Karpas-422 (cell line): ENCODE results near the gene CPLANE2. TPM values are rescaled to one million over a fixed set of nuclear protein-coding genes. Genes with fewer than 3 reads are reported as not detected.

Experiments
- DNase-seq: peaks from one replicate; pipeline ENCODE4 v3.0.0-alpha.2; 2015
- H2AFZ ChIP-seq: fragments of 200-600 bp; sonication (generic); 2 replicates; pipeline ENCODE4 v1.6.1; 2014; ENCODE audit warnings: antibody characterized with exemption, low read length, mixed read lengths
- H3K27ac ChIP-seq: fragments of 200-600 bp; sonication (generic); 2 replicates; pipeline ENCODE4 v1.5.1; 2014; ENCODE audit warnings: mild to moderate bottlenecking, low read length, moderate library complexity
- H3K27me3 ChIP-seq: fragments of 200-600 bp; sonication (generic); 2 replicates; pipeline ENCODE4 v1.6.1; 2014; ENCODE audit warnings: low read length, mixed read lengths
- H3K36me3 ChIP-seq: fragments of 200-600 bp; sonication (generic); 2 replicates; pipeline ENCODE4 v1.6.1; 2014; ENCODE audit warnings: low read length, mixed read lengths; ENCODE audit not compliant: insufficient read depth
- H3K4me1 ChIP-seq: fragments of 200-600 bp; sonication (generic); 2 replicates; pipeline ENCODE4 v1.6.1; 2014; ENCODE audit warnings: mild to moderate bottlenecking, low read length, mixed read lengths
- H3K4me2 ChIP-seq: fragments of 200-600 bp; sonication (generic); 2 replicates; pipeline ENCODE4 v1.6.1; 2014; ENCODE audit warnings: low read length, low read depth, mild to moderate bottlenecking; ENCODE audit not compliant: poor library complexity, severe bottlenecking
- H3K4me3 ChIP-seq: fragments of 200-600 bp; sonication (generic); 2 replicates; pipeline ENCODE4 v1.5.1; 2014; ENCODE audit warnings: mild to moderate bottlenecking, antibody characterized with exemption, low read length, mixed read lengths
- H3K79me2 ChIP-seq: fragments of 200-600 bp; sonication (generic); 2 replicates; pipeline ENCODE4 v1.6.1; 2014; ENCODE audit warnings: mild to moderate bottlenecking, low read length, mixed read lengths
- H3K9ac ChIP-seq: fragments of 200-600 bp; sonication (generic); 2 replicates; pipeline ENCODE4 v1.6.0; 2014; ENCODE audit warnings: low read length
- H3K9me2 ChIP-seq: fragments of 200-600 bp; sonication (generic), shearing (Covaris generic); replicated peaks from 2 replicates; pipeline ENCODE4 v1.6.0; 2014; ENCODE audit warnings: mild to moderate bottlenecking, low read length, moderate library complexity; ENCODE audit not compliant: insufficient read depth
- H3K9me3 ChIP-seq: fragments of 300-700, 200-600 bp; sonication (generic); 2 replicates; pipeline ENCODE4 v1.6.1; 2014; ENCODE audit warnings: low read length, mixed read lengths
- H4K20me1 ChIP-seq: fragments of 200-600 bp; sonication (generic); 2 replicates; pipeline ENCODE4 v1.6.1; 2014; ENCODE audit warnings: mild to moderate bottlenecking, antibody characterized with exemption, low read length, low read depth; ENCODE audit not compliant: insufficient read depth
- total RNA-seq: library from RNA; depleted of rRNA; stranded (reverse); fragments of >200 nt; shearing (Covaris generic); gene quantifications from 2 replicates; pipeline ENCODE4 v1.2.3, GENCODE V29; 2014; ENCODE audit warnings: low replicate concordance

CPLANE2 gene
- total RNA-seq, 1 experiment from 2014 or later: 2.6 TPM

DNA sequence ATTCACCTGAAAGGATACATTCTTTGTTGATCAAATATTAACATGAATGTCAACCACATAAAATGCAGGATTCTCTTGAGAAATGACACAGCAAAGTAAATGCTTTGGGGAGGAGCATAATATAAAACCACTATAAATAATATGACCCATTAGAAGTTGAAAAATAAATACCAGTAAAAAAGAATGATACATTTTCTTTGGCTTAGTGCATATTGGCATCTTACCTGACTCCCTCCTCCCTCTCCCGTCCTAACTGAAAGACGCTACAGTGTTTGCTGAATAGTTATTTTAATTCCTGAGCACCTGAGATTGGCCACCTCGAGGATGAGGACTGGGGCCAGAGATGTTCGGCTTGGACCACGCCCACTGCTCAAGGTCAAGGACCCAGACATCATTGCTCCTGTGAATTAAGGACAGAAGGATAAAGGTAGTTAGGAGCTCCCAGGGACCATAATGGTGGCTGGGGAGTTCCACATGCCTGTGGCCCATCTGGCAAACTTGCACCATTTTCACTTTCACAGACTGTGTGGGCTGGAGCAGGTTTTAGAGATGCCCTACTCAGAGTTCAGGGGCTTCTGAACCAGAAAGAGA, 16.4 kb upstream of the CPLANE2 start:
- Histone ChIP-seq H3K4me3 (no peak overlapping the region), H3K27me3 (no peaks in the 10 kb centered on the region), H3K27ac (no peak overlapping the region), H3K9me2 (no peaks in the 10 kb centered on the region), H3K9ac (no peak overlapping the region), H3K4me2 (no peak overlapping the region), H3K4me1 (peaks cover 32% of the 10 kb centered on the region), H2AFZ (no peak overlapping the region), H4K20me1 (no peaks in the 10 kb centered on the region), H3K9me3 (no peaks in the 10 kb centered on the region), H3K79me2 (peaks cover 19% of the 10 kb centered on the region), H3K36me3 (0 out of 2 replicates have a peak, but pooled peaks cover 9% of the 10 kb centered on the region)
- no peak for DNase-seq

DNA sequence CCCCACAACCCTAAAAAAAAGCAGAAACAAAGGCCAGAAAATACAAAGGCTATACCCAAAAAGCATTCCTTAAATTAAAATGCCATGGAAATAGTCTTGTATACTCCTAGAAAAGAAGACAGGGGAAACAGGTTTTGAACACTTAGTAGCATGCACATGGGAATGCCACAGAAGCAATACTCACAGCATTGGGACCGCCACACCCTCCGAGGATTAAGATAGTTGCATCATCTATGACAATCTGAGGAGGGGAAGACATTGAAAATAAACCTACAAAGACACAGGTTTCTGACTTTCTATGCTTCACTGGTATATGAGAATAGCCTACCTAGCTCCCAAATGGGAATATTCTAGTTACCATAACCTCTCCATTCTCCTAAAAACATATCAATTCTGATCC, 15.9 kb upstream of the CPLANE2 start:
- H3K27ac ChIP-seq: no peak overlapping the region
- no peak overlapping the region for H3K4me3 ChIP-seq
- H3K4me2 ChIP-seq: no peak overlapping the region
- H3K4me1 ChIP-seq: peaks cover 27% of the 10 kb centered on the region
- no peaks in the 10 kb centered on the region for H3K27me3 ChIP-seq
- no peak for DNase-seq
- 0 out of 2 replicates have a peak, but pooled peaks cover 12% of the 10 kb centered on the region for H3K36me3 ChIP-seq
- no peaks in the 10 kb centered on the region for H3K9me2 ChIP-seq
- H2AFZ ChIP-seq: no peak overlapping the region
- no peaks in the 10 kb centered on the region for H3K9me3 ChIP-seq
- no peak overlapping the region for H3K9ac ChIP-seq
- H4K20me1 ChIP-seq: no peaks in the 10 kb centered on the region
- H3K79me2 ChIP-seq: peaks cover 18% of the 10 kb centered on the region

DNA sequence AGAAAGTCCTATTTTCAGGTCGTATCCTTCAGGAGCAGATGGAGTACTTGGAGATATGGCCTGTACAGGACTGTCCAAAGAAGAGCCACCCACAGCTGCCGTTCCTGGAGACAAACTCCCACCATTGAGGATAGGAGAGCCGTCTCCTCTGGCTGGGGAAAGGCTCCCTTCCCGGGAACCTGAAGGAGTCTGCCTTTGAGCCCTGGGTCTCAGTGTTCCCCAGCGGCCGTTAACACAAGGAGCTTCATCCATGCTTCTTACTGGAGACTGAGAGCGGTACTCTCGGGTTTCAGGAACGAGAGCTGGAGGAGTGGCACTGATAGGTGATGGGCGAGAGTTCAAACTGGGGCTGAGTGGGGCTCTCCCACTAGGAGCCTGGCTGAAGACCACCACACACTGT, 14.4 kb upstream of the CPLANE2 start:
- Histone ChIP-seq H3K27ac (no peak overlapping the region), H3K27me3 (no peaks in the 10 kb centered on the region), H3K4me3 (no peak overlapping the region), H4K20me1 (no peaks in the 10 kb centered on the region), H3K9me2 (no peaks in the 10 kb centered on the region), H3K4me2 (no peak overlapping the region), H3K9ac (no peak overlapping the region), H3K79me2 (peaks cover 6% of the 10 kb centered on the region; the same call in 1 of the 2 replicates), H3K9me3 (no peaks in the 10 kb centered on the region), H3K4me1 (peaks cover 21% of the 10 kb centered on the region), H3K36me3 (peaks cover 16% of the 10 kb centered on the region; the same call in 1 of the 2 replicates), H2AFZ (no peak overlapping the region)
- no peak for DNase-seq

DNA sequence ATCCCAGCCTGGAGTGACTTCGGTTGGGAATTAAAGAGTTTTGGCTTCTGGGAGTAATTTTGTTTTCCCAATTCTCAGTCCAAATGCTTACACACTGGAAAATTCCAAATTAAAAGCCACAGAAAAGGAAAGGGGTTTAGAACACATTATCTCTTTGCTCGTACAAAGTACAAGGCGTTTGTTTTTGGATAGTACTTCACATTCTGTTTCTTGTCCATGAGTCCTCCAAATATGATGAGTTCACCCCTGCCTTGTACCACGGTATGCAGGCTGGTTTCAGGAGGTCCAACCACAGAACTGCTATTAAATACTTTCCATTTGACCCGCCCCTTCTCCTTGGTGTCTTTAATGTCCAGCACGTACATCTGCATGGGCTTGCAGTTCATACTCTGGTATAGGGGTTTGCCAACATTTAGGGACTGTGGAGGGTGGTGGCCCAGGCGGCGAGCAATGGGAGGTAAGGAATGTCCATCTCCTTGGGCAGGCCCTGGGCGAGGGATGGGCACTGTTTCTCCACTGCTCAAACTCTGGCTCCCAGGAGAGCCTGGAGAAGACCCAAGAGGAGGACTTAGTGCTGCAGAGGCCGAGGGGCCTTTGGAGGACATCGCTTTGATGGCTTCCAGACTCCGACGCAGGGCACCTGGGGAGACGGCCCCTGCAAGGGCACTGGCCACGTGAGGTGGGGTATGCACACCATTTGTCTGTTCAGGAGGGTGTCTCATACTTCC, 13.7 kb upstream of the CPLANE2 start:
- DNase-seq: no peak
- Histone ChIP-seq H3K4me3 (no peak overlapping the region), H3K36me3 (peaks cover 14% of the 10 kb centered on the region; the same call in 1 of the 2 replicates)

DNA sequence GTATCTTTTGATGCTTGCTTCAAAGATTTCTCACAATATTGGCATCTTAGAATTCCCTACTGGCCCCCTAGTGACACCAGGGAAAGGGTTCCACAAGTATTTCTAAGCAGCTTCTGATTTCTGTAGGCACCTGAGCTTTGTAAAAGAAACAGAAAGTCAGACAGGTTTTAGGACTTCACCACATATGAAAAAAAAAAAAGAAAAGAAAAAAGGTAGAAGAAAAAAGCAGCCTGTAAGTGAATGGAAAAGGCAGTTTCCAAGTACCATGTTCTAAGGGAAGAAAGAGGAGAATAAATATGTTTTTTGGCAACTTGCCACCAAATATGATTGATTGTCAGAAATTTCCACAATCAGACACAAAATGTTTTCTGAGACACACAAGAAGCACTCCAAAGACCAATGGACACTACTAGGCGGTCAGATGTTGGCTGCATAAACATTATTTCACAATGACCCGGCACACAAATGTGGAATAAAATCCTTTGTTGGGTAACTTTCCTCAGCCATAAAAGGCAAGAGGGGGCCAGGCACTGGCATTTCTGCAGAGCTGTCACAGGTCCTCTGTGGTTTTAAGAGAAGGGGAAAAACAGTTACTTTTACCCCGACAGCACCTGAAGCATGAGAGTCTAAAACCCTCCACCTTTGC, 12.7 kb upstream of the CPLANE2 start:
- no peaks in the 10 kb centered on the region for H3K9me3 ChIP-seq

More for the DNA sequence above, 13.7 kb upstream of the CPLANE2 start:
- no peaks in the 10 kb centered on the region for H3K9me3 ChIP-seq
- H3K27ac ChIP-seq: no peak overlapping the region
- H3K4me2 ChIP-seq: no peak overlapping the region
- H3K9me2 ChIP-seq: no peaks in the 10 kb centered on the region
- peaks cover 21% of the 10 kb centered on the region for H3K4me1 ChIP-seq
- no peak overlapping the region for H2AFZ ChIP-seq
- H3K79me2 ChIP-seq: peaks cover 6% of the 10 kb centered on the region; the same call in 1 of the 2 replicates
- no peak overlapping the region for H3K9ac ChIP-seq
- no peaks in the 10 kb centered on the region for H4K20me1 ChIP-seq
- H3K27me3 ChIP-seq: no peaks in the 10 kb centered on the region

DNA sequence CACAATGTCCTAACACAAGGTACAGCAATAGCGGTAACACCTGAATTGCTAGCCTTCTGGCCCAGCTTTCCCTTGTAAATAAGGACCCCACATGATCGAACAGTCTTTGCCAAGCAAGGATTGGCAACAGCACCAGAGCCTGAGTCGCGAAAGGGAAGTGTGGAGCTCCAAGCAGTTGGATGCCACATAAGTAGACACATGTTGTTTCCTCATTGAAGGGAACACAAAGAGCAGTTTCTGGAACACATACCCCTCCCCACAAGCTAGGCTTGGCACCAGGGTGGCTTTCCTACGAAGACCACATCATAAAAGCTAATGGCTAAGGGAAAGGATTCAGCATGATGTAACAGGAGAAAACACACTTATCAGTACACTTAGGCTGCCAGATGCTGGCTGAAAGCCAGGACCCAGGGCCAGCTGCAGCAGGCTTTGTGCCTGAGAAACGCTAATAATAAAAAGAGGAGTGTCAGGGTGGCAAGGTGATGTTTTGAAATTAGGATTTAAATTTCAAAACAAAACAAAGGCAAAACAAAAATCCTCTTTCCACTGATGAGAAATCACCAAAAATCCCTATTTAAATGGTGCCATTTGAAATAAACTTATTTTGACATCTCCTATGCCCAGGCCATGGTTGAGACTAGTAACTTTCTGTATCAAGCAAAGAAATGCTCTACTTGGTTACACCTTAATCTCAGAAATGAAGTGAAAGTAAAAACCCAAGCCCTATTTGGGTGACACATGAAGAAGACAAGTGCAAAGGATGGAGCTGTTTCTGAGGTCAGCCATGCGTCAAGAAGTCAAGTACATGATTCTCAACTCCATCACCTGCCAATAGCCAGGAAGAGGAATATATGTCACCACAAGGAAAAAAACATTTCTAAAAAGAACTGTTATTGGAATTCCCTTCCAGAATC, 11.9 kb upstream of the CPLANE2 start:
- Histone ChIP-seq H3K9ac (no peak overlapping the region), H2AFZ (no peak overlapping the region), H3K9me3 (no peaks in the 10 kb centered on the region), H3K27ac (peak overlapping the region; percentile 60), H4K20me1 (no peaks in the 10 kb centered on the region), H3K4me3 (no peak overlapping the region), H3K9me2 (no peaks in the 10 kb centered on the region), H3K79me2 (peaks cover 6% of the 10 kb centered on the region; the same call in 1 of the 2 replicates), H3K36me3 (peaks cover 14% of the 10 kb centered on the region; the same call in 1 of the 2 replicates), H3K4me1 (peaks cover 30% of the 10 kb centered on the region), H3K27me3 (no peaks in the 10 kb centered on the region), H3K4me2 (peak overlapping the region; percentile 36)
- no peak for DNase-seq

More for the DNA sequence above, 12.7 kb upstream of the CPLANE2 start:
- Histone ChIP-seq H3K36me3 (peaks cover 14% of the 10 kb centered on the region; the same call in 1 of the 2 replicates), H3K79me2 (peaks cover 6% of the 10 kb centered on the region; the same call in 1 of the 2 replicates), H3K27me3 (no peaks in the 10 kb centered on the region), H4K20me1 (no peaks in the 10 kb centered on the region), H3K27ac (peak overlapping the region; percentile 60), H2AFZ (no peak overlapping the region), H3K4me2 (peak overlapping the region; percentile 36), H3K4me1 (peaks cover 22% of the 10 kb centered on the region), H3K4me3 (no peak overlapping the region), H3K9me2 (no peaks in the 10 kb centered on the region), H3K9ac (no peak overlapping the region)
- DNase-seq: no peak

DNA sequence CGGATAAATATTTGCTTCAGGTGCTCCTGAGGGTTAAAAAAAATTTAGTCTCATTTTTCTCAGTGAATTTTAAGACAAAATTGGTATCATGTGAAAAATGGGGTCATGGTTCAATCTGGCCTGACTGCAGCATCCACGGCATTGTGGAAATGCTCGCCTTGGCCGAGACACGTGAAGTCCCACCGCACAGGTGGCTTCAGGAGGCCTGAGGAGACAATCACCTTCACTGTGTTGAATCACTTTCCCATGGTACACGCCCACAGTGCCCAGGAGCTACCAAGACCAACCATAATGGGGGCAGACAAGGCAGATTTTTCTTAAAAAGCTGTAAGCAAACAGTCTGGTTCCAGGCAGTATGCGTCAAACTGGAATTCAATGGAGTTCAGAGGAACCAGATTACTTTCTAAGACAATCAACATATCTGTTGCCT, 11.0 kb upstream of the CPLANE2 start:
- peak overlapping the region; percentile 60; the same call in 1 of the 2 replicates for H3K27ac ChIP-seq
- peaks cover 13% of the 10 kb centered on the region; the same call in 1 of the 2 replicates for H3K36me3 ChIP-seq
- no peak for DNase-seq
- no peak overlapping the region for H3K4me2 ChIP-seq
- no peaks in the 10 kb centered on the region for H3K27me3 ChIP-seq
- peaks cover 31% of the 10 kb centered on the region for H3K4me1 ChIP-seq
- H3K9ac ChIP-seq: no peak overlapping the region
- no peaks in the 10 kb centered on the region for H4K20me1 ChIP-seq
- H3K9me2 ChIP-seq: no peaks in the 10 kb centered on the region
- no peaks in the 10 kb centered on the region for H3K9me3 ChIP-seq
- peaks cover 6% of the 10 kb centered on the region; the same call in 1 of the 2 replicates for H3K79me2 ChIP-seq
- no peak overlapping the region for H2AFZ ChIP-seq
- H3K4me3 ChIP-seq: no peak overlapping the region
